Measurements from ENCODE around the gene MRPL58. TPM values are rescaled to one million over a fixed set of nuclear protein-coding genes. Genes with fewer than 3 reads are reported as not detected.
"Not testable (repeated sequence)": the region's sequence is repeated elsewhere in the genome, so short reads cannot be mapped to it uniquely, and the experiment has no call there.

MRPL58 gene
- total RNA-seq, 1 donor from 2014 or later: 25.8 TPM

GRCh38 chr17:75044716-75045115, 32.2 kb downstream of the MRPL58 start:
- no peak for ATAC-seq
- DNase-seq (ENCODE audit: low spot score): no peak

GRCh38 chr17:75045946-75046406, 33.5 kb downstream of the MRPL58 start:
- not testable (repeated sequence) for ATAC-seq; DNase-seq (ENCODE audit: low spot score)

GRCh38 chr17:75046407-75047289, 34.2 kb downstream of the MRPL58 start, which contains the start of the genes ATP5PD and KCTD2:
TSS of gene ATP5PD (minus strand) at chr17:75046969. CDS start at chr17:75042650, 4,319 bp downstream.
TSS of gene KCTD2 (plus strand) at chr17:75047225. CDS start at chr17:75047251, 26 bp downstream.
- DNase-seq (ENCODE audit: low spot score) (peak; percentile 96), ATAC-seq (peak; percentile 98)

- DNase-seq (ENCODE audit: low spot score): peak; percentile 62
- no peak for ATAC-seq
These were observed 35.1 kb downstream of the MRPL58 start for GRCh38 chr17:75047398-75048098.

GRCh38 chr17:75048249-75048878, 35.9 kb downstream of the MRPL58 start:
- DNase-seq (ENCODE audit: low spot score) (no peak), ATAC-seq (peak; percentile 15)

- ATAC-seq (no peak), DNase-seq (ENCODE audit: low spot score) (no peak)
These were observed 36.6 kb downstream of the MRPL58 start for GRCh38 chr17:75049057-75049456.

- ATAC-seq (no peak), DNase-seq (ENCODE audit: low spot score) (no peak)
These were observed 37.2 kb downstream of the MRPL58 start for GRCh38 chr17:75049706-75050105.

- no peak for DNase-seq (ENCODE audit: low spot score)
- ATAC-seq: no peak
These were observed 39.5 kb downstream of the MRPL58 start for GRCh38 chr17:75051941-75052340.

GRCh38 chr17:75059369-75060345, 47.2 kb downstream of the MRPL58 start:
- no peak for DNase-seq (ENCODE audit: low spot score)
- peak; percentile 89 for ATAC-seq

GRCh38 chr17:75060434-75061054, 48.1 kb downstream of the MRPL58 start:
- DNase-seq (ENCODE audit: low spot score): peak; percentile 77
- ATAC-seq: peak; percentile 91

GRCh38 chr17:75061055-75061438, 48.6 kb downstream of the MRPL58 start:
- DNase-seq (ENCODE audit: low spot score) (no peak), ATAC-seq (no peak)

GRCh38 chr17:75061618-75062017, 49.1 kb downstream of the MRPL58 start:
- DNase-seq (ENCODE audit: low spot score) (no peak), ATAC-seq (no peak)

GRCh38 chr17:75063201-75063600, 50.7 kb downstream of the MRPL58 start:
- DNase-seq (ENCODE audit: low spot score) (no peak), ATAC-seq (no peak)

- ATAC-seq: no peak
- DNase-seq (ENCODE audit: low spot score): no peak
These were observed 51.2 kb downstream of the MRPL58 start for GRCh38 chr17:75063626-75064025.

GRCh38 chr17:75064040-75064439, 51.6 kb downstream of the MRPL58 start:
- ATAC-seq (no peak), DNase-seq (ENCODE audit: low spot score) (no peak)

- DNase-seq (ENCODE audit: low spot score): no peak
These were observed 52.0 kb downstream of the MRPL58 start for GRCh38 chr17:75064460-75064859.

GRCh38 chr17:75064867-75065561, 52.5 kb downstream of the MRPL58 start:
- ATAC-seq (no peak), DNase-seq (ENCODE audit: low spot score) (no peak)

More at GRCh38 chr17:75064460-75064859, 52.0 kb downstream of the MRPL58 start:
- no peak for ATAC-seq

- no peak for ATAC-seq
- DNase-seq (ENCODE audit: low spot score): no peak
These were observed 53.2 kb downstream of the MRPL58 start for GRCh38 chr17:75065562-75066151.

- ATAC-seq: no peak
These were observed 55.4 kb downstream of the MRPL58 start for GRCh38 chr17:75067856-75068255.

More at GRCh38 chr17:75067856-75068255, 55.4 kb downstream of the MRPL58 start:
- no peak for DNase-seq (ENCODE audit: low spot score)

Data from left lobe of liver (tissue), 2 donors.